ENCODE measurements around the gene SH3RF2.

- no peak for TF ChIP-seq POLR2A (IDR thresholded peaks at IDR 0.05)
- TF ChIP-seq CTCF (IDR thresholded peaks at IDR 0.05), result no peak
- no peak for TF ChIP-seq EP300 (IDR thresholded peaks at IDR 0.05)
- TF ChIP-seq POLR2AphosphoS5 (IDR thresholded peaks at IDR 0.05), result no peak
Measured at GRCh38 chr5:145975361-145976066, 39.1 kb downstream of the SH3RF2 start.

Data from upper lobe of left lung (tissue), 4 donors.